HCT116 (cell line): ENCODE results near the gene GLCE. TPM values are rescaled to one million over a fixed set of nuclear protein-coding genes. Genes with fewer than 3 reads are reported as not detected.

Source experiments
- ATAC-seq: fragments of 200-7000 bp; cut with Tn5 transposase; 2 replicates; pipeline ENCODE4 v1.9.1; 2020; ENCODE audit warnings: mild to moderate bottlenecking, moderate library complexity
- BruUV-seq: library from RNA; stranded (reverse); fragments of 400-500 nt; replicated peaks from 2 replicates; lab custom pipeline; 2021; lab: Mats Ljungman, UMichigan
- CTCF ChIA-PET: fragments of 300-600 bp; sonication (Branson Sonifier 250); formaldehyde crosslinking; loops from one replicate; lab custom pipeline; 2021; ENCODE audit warnings: antibody characterized with exemption; lab: Charles Lee
- POLR2A ChIA-PET: fragments of 300-600, 350-600 bp; sonication (Branson Sonifier 250); formaldehyde crosslinking; loops from one replicate; lab custom pipeline; 2021; ENCODE audit warnings: antibody characterized with exemption; lab: Charles Lee
- RAD21 ChIA-PET, 2 experiments: fragments of 300-600 bp; sonication (Branson Sonifier 250); formaldehyde crosslinking; loops; one replicate each; lab custom pipeline; 2023; ENCODE audit warnings: low total read pairs in 2 of 2; ENCODE audit not compliant: uncharacterized antibody in 2 of 2, unreplicated experiment in 2 of 2, low non-redundant PET in 1 of 2; lab: Charles Lee
- DNase-seq: peaks from one replicate; pipeline ENCODE4 v3.0.0-alpha.2; 2010; ENCODE audit warnings: low read depth, low spot score
- H2AFZ ChIP-seq: fragments of 200-600 bp; shearing (Covaris generic), sonication (generic); 2 replicates; pipeline ENCODE4 v1.6.1; 2017; ENCODE audit warnings: low read depth, mixed run types, mixed read lengths, antibody characterized with exemption, low read length; ENCODE audit not compliant: poor library complexity, severe bottlenecking
- H3K27ac ChIP-seq: 2 replicates; pipeline ENCODE4 v1.5.1; 2012; ENCODE audit warnings: low read depth, low read length
- H3K27me3 ChIP-seq: fragments of 200-600 bp; sonication (generic); 2 replicates; pipeline ENCODE4 v1.6.1; 2016; ENCODE audit warnings: mixed run types, low read length, mixed read lengths; ENCODE audit not compliant: insufficient read depth
- H3K36me3 ChIP-seq, 2 experiments: fragments of 200-500 bp in 1 of 2; fragments of 200-600 bp in 1 of 2; sonication (Bioruptor generic) in 1 of 2; sonication (generic) in 1 of 2; 2 replicates each; pipeline versions ENCODE4 v1.5.1 to v1.6.1; 2014 to 2016; ENCODE audit warnings: low read length in 2 of 2, inconsistent platforms in 1 of 2, mixed read lengths in 1 of 2, mixed run types in 1 of 2; ENCODE audit not compliant: insufficient read depth in 2 of 2, control insufficient read depth in 1 of 2
- H3K4me1 ChIP-seq, 2 experiments: fragments of 200-600 bp in 1 of 2; sonication (generic) in 1 of 2; 2 replicates each; pipeline versions ENCODE4 v1.5.1 to v1.6.1; 2012 to 2017; ENCODE audit warnings: low read length in 2 of 2, inconsistent platforms in 1 of 2, mild to moderate bottlenecking in 1 of 2, mixed read lengths in 1 of 2, mixed run types in 1 of 2, moderate library complexity in 1 of 2; ENCODE audit not compliant: insufficient read depth in 2 of 2, control insufficient read depth in 1 of 2
- H3K4me2 ChIP-seq: fragments of 200-600 bp; sonication (generic); 2 replicates; pipeline ENCODE4 v1.6.1; 2017; ENCODE audit warnings: mixed run types, low read length, mixed read lengths
- H3K4me3 ChIP-seq, 2 experiments: fragments of 200-600 bp in 1 of 2; sonication (generic) in 1 of 2; replicated peaks in 1 of 2; 2 replicates each; pipeline ENCODE4 v1.5.1; 2011 to 2016; ENCODE audit warnings: low read length in 2 of 2, control low read depth in 1 of 2, low read depth in 1 of 2, mild to moderate bottlenecking in 1 of 2, mixed read lengths in 1 of 2, mixed run types in 1 of 2
- H3K79me2 ChIP-seq: fragments of 200-600 bp; sonication (generic); 2 replicates; pipeline ENCODE4 v1.6.1; 2017; ENCODE audit warnings: mild to moderate bottlenecking, mixed run types, low read length, moderate library complexity, mixed read lengths; ENCODE audit not compliant: insufficient read depth
- H3K9ac ChIP-seq: fragments of 200-600 bp; sonication (generic); 2 replicates; pipeline ENCODE4 v1.6.1; 2016; ENCODE audit warnings: low read length, mixed read lengths
- H3K9me2 ChIP-seq: fragments of 200-600 bp; sonication (generic), shearing (Covaris generic); 2 replicates; pipeline ENCODE4 v1.6.1; 2017; ENCODE audit warnings: mixed run types, mild to moderate bottlenecking, moderate library complexity; ENCODE audit not compliant: insufficient read depth
- H3K9me3 ChIP-seq, 2 experiments: fragments of 200-500 bp in 1 of 2; fragments of 200-600 bp in 1 of 2; sonication (Bioruptor generic) in 1 of 2; sonication (generic) in 1 of 2; 2 replicates each; pipeline ENCODE4 v1.6.1; 2014 to 2017; ENCODE audit warnings: low read length in 2 of 2, mixed read lengths in 2 of 2, inconsistent platforms in 1 of 2, low read depth in 1 of 2, mild to moderate bottlenecking in 1 of 2, mixed run types in 1 of 2, moderate library complexity in 1 of 2; ENCODE audit not compliant: control insufficient read depth in 1 of 2, insufficient read depth in 1 of 2
- H4K20me1 ChIP-seq: fragments of 200-600 bp; sonication (generic), shearing (Covaris generic); 2 replicates; pipeline ENCODE4 v1.6.1; 2017; ENCODE audit warnings: mixed run types, mild to moderate bottlenecking, moderate library complexity; ENCODE audit not compliant: insufficient read depth
- ATF3 ChIP-seq: IDR thresholded peaks from 2 replicates; pipeline ENCODE4 v1.6.1; 2012
- CBX3 ChIP-seq: IDR thresholded peaks from 2 replicates; pipeline ENCODE4 v1.6.1; 2012; ENCODE audit warnings: low read depth
- CEBPB ChIP-seq: IDR thresholded peaks from 2 replicates; pipeline ENCODE4 v1.6.1; 2012; ENCODE audit warnings: low read depth
- CTCF ChIP-seq, 3 experiments: fragments of 200-600 bp in 1 of 3; sonication (generic) in 1 of 3; IDR thresholded peaks in 2 of 3; conservative IDR thresholded peaks in 1 of 3; 2 replicates each; pipeline ENCODE4 v1.5.1; 2012 to 2017; ENCODE audit warnings: low read depth in 2 of 3, low read length in 2 of 3, antibody characterized with exemption in 1 of 3, borderline replicate concordance in 1 of 3, control low read depth in 1 of 3, mild to moderate bottlenecking in 1 of 3, mixed read lengths in 1 of 3, mixed run types in 1 of 3, moderate library complexity in 1 of 3; ENCODE audit not compliant: insufficient read depth in 1 of 3
- EGR1 ChIP-seq: IDR thresholded peaks from 2 replicates; pipeline ENCODE4 v1.6.1; 2012; ENCODE audit warnings: low read depth
- ELF1 ChIP-seq: IDR thresholded peaks from 2 replicates; pipeline ENCODE4 v1.6.1; 2012; ENCODE audit warnings: low read depth, borderline replicate concordance
- EZH2phosphoT487 ChIP-seq: fragments of 200-600 bp; IDR thresholded peaks from 2 replicates; pipeline ENCODE4 v1.6.1; 2018; ENCODE audit warnings: antibody characterized with exemption, borderline replicate concordance
- JUND ChIP-seq: IDR thresholded peaks from 2 replicates; pipeline ENCODE4 v1.6.1; 2012
- POLR2A ChIP-seq: IDR thresholded peaks from 2 replicates; pipeline ENCODE4 v1.7.0; 2011; ENCODE audit warnings: borderline replicate concordance; ENCODE audit not compliant: insufficient read depth, insufficient read length; ENCODE audit errors: extremely low read depth
- REST ChIP-seq: IDR thresholded peaks from 2 replicates; pipeline ENCODE4 v1.6.1; 2012; ENCODE audit warnings: low read depth
- SP1 ChIP-seq: IDR thresholded peaks from 2 replicates; pipeline ENCODE4 v1.6.1; 2012; ENCODE audit warnings: low read depth
- YY1 ChIP-seq: IDR thresholded peaks from 2 replicates; pipeline ENCODE4 v1.6.1; 2011; ENCODE audit warnings: low read length, low read depth, moderate library complexity, mild to moderate bottlenecking; ENCODE audit not compliant: insufficient replicate concordance; ENCODE audit errors: extremely low read depth
- ZNF274 ChIP-seq: fragments of 200-500 bp; sonication (Bioruptor generic); IDR thresholded peaks from 2 replicates; pipeline ENCODE4 v1.6.1; 2014; ENCODE audit warnings: mild to moderate bottlenecking, low read depth, low read length, inconsistent platforms
- intact Hi-C: fragments of 100-400 bp; cut with micrococcal nuclease; formaldehyde crosslinking; loops from 2 replicates; pipeline ENCODE4 v1.10.0; 2022
- total RNA-seq: library from RNA; stranded (reverse); gene quantifications from one replicate; pipeline ENCODE4 v1.2.1, GENCODE V29; 2021; ENCODE audit not compliant: unreplicated experiment

Gene GLCE
- total RNA-seq, 1 experiment from 2014 or later: 22.2 TPM

- Histone ChIP-seq H3K79me2 (no peaks in the 10 kb centered on the region), H3K4me1 (no peaks in the 10 kb centered on the region), H3K9me2 (no peaks in the 10 kb centered on the region), H3K4me3 (no peak overlapping the region), H3K27ac (no peak overlapping the region), H3K9ac (no peak overlapping the region), H3K36me3 (no peaks in the 10 kb centered on the region), H4K20me1 (no peaks in the 10 kb centered on the region), H3K27me3 (peaks cover 15% of the 10 kb centered on the region; the same call in 1 of the 2 replicates), H2AFZ (no peak overlapping the region), H3K4me2 (no peak overlapping the region), H3K9me3 (no peaks in the 10 kb centered on the region)
- RAD21 ChIA-PET: no interaction called here
- TF ChIP-seq EGR1 (no peak), JUND (no peak), CTCF (IDR thresholded peaks at IDR 0.05 in 2 of 3, conservative IDR thresholded peaks at IDR 0.05 in 1 of 3; ENCODE audit: borderline replicate concordance in 1 of 3, insufficient read depth in 1 of 3, low read depth in 2 of 3, low read length in 2 of 3) (no peak)
- ATAC-seq: no peak
- CTCF ChIA-PET: no interaction called here
- POLR2A ChIA-PET: no interaction called here
- no TSS peak for BruUV-seq
- intact Hi-C loops: no loop called here
- DNase-seq: no peak
These were observed 25.6 kb upstream of the GLCE start for GRCh38 chr15:69134791-69135190.

- H3K27ac ChIP-seq: no peak overlapping the region
- H3K4me3 ChIP-seq: no peak overlapping the region
- no peaks in the 10 kb centered on the region for H3K4me1 ChIP-seq
- H2AFZ ChIP-seq: no peak overlapping the region
- H3K27me3 ChIP-seq: peaks cover 16% of the 10 kb centered on the region; the same call in 1 of the 2 replicates
- no peaks in the 10 kb centered on the region for H3K9me3 ChIP-seq
- RAD21 ChIA-PET: no interaction called here
- no TSS peak for BruUV-seq
- no peak for ATAC-seq
- H3K36me3 ChIP-seq: no peaks in the 10 kb centered on the region
- H3K4me2 ChIP-seq: no peak overlapping the region
- H3K79me2 ChIP-seq: no peaks in the 10 kb centered on the region
- no peaks in the 10 kb centered on the region for H3K9me2 ChIP-seq
- POLR2A ChIA-PET: no interaction called here
- H3K9ac ChIP-seq: no peak overlapping the region
- DNase-seq: no peak
- intact Hi-C loops: no loop called here
- CTCF ChIA-PET: no interaction called here
- no peaks in the 10 kb centered on the region for H4K20me1 ChIP-seq
- no peak for TF ChIP-seq ATF3
- TF ChIP-seq ELF1: no peak
- no peak for TF ChIP-seq SP1
- no peak for TF ChIP-seq EGR1
- no peak for TF ChIP-seq POLR2A
- no peak for TF ChIP-seq REST
- no peak for TF ChIP-seq CEBPB
- no peak for TF ChIP-seq ZNF274
- no peak for TF ChIP-seq CTCF (IDR thresholded peaks at IDR 0.05 in 2 of 3, conservative IDR thresholded peaks at IDR 0.05 in 1 of 3; ENCODE audit: borderline replicate concordance in 1 of 3, insufficient read depth in 1 of 3, low read depth in 2 of 3, low read length in 2 of 3)
- TF ChIP-seq CBX3: no peak
- TF ChIP-seq EZH2phosphoT487: no peak
- TF ChIP-seq YY1: no peak
These were observed 24.9 kb upstream of the GLCE start for GRCh38 chr15:69135499-69135898.
